HG03025 (cell line): ENCODE measurements around the gene CCDC174.

Experiments
- ATAC-seq: cut with Tn5 transposase; IDR thresholded peaks from one replicate; pipeline ENCODE4 v1.9.1; 2021; ENCODE audit warnings: mild to moderate bottlenecking, moderate library complexity; ENCODE audit not compliant: unreplicated experiment, low FRiP score

CCDC174 gene

DNA sequence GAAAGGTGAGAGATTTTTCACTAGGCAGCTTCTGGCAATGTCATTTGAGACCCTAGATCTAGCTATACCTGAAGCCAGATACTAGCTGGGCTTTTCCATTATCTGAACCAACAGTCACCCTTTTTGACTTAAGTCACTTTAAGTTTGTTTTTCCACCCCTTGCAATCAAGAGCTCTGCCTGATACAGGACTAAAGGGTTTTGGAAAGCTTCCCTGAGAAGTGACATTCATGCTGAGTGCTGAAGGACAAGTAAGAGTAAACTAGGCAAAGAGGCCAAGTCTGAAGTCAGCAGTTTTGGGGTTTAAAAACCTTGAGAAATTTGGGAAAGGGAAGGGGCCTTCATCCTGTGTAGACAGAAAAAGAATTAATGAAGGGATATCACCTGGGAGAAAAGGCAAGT is 27.1 kb upstream of the CCDC174 start:
- ATAC-seq, result no peak

DNA sequence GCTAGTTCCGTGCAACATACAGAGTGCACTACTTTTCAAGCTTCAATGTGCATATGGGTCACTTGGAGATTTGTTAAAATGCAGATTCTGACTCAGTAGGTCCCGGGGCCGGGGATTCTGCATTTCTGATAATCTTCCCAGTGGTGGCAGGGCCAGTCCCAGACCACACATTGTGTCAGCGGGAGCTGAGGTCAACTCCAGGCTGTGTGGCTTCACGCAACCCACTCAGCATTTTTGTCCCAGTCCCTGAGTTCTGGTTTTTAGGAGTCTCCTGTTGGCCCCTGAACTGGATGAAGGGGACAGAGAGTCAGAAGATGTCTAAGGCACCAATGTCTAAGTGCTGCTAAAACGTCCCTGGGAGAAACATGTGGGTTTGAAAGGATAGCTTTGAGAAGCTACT is 26.1 kb upstream of the CCDC174 start:
- ATAC-seq, result no peak

DNA sequence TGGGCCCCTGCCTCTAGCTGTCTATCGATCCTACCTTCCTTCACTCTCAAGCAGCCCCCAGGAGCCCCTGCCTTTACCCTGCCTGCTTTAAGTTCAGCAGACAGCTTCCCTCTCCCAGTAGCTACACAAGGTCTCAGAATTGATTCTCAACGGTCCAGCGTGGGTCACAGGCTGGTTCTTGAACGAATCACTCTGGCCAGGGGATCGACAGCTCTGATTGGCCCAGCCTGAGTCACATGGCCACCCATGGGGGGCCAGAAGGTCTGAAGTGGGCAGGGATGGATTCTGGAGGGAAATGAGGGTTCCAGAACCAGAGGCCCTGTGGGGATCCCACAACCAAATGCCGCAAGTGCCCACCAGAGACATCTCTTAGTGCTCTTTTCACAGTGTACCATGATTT is 23.7 kb upstream of the CCDC174 start:
- no peak for ATAC-seq

DNA sequence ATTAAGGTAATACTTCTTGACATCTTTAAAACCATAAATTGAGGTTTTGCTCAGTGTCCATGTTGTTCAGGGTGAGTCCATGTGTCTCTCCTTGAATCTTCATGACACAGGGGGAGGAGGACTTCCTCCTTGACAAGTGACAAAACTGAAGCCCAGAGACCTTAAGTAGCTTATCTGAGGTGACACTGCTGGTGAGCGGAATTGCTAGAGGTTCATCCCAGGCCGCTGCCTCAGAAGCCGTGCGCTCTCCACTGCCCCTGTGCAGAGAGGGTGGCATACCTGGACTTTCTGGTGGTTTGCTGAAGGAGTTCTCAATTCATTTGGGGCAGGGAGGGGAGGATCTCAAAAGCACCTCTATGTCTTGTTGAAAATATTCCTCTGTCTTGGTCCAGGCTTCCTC is 23.2 kb upstream of the CCDC174 start:
- no peak for ATAC-seq

DNA sequence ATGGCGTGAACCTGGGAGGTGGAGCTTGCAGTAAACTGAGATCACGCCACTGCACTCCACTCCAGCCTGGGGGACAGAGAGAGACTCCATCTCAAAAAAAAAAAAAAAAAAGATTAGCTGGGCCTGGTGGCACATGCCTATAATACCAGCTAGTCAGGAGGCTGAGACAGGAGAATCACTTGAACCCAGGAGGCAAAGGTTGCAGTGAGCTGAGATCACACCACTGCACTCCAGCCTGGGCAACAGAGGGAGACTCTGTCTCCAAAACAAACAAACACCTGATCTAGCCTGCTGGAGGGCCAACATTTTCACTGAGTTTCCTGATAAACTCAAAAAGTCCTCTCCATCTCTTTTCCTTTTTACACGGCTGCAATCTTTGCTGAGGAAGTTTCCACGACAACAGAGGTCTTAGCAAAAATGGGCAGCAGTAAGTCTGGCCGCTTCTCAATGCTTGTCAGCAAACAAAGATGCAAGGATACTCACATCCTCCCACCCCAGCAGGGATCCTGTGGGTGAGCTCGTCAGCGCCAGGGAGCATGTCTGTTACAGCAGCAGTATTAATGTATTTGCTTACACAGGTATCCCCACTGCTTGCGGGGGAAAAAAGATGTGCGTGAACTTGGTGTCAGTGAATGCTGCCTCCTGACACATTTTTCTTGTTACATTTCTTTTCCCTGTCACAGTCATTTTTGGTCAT is 21.0 kb upstream of the CCDC174 start:
- ATAC-seq, result no peak

DNA sequence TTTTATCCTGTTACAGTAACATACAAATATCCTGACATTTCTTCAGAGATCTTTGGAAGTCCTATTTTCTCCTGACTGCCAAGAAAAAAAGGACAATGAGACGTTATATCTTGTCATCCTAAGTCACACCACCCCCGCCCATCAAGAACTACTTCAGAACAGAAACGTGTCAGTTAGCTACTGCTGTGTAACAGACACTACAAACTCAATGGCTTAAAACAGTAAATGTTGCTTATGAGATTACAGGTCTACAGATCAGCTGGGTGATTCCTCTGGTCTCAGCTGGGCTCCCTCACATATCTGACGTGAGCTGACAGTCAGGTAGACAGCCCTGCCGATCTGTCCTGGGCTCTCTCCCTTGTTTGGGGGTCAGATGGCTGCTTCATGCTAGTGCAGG is 20.5 kb upstream of the CCDC174 start:
- no peak for ATAC-seq

DNA sequence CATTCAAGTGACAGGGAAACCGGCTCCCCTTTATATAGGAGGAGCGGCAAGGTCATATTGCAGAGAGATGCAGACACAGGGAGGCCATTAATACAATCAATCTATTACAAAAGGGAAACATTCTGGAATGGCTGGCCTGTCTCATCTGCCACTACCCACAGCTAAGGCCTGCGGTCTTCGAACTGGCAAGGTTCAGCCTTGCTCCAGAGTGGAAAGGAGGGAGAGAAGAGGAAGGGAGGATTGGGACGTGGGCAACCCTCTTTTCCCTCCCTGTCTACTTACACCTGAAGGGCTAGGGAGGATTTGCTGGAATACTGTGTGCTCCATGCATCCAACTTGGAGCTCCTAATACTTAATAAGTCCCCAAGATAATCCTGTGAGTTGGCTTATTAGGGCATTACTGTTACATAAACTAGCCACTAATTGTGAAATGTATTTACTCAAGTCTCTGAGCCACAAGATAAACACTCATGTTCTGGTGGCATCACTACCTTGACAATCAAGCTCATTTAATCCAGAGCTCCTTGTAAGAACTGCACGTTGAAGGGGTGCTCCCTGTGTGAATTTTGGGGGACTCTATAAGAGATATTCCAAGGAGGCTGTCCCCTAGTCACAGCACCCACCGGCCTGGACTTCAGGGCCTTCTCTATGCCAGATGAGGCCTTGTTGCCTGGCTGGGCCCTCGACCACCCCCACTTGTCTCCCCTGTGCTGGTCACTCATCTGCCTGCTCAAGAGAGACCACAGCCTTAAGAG is 19.7 kb upstream of the CCDC174 start:
- no peak for ATAC-seq

DNA sequence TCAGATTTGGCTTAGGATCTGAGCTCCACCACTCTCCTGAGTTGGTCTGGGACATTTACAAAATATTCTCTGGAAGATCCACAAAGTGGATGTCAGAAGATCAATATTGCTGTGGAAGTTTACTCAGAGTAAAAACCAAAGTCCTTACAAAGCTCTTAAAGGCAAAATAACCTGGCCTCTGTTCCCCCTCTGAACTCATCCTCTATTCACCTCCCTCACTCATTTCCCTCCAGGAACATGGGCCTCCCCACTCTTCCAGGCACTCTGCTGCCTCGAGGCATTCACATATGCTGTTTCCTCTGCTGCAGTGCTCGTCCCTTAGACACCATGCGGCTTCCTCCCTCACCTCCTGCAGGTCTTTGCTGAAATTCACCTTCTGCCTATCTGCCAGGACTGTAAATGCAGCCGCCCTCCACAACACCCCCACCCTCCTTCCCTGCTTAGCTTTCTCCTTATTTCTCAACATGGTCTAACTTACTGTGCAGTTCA is 19.1 kb upstream of the CCDC174 start:
- no peak for ATAC-seq

DNA sequence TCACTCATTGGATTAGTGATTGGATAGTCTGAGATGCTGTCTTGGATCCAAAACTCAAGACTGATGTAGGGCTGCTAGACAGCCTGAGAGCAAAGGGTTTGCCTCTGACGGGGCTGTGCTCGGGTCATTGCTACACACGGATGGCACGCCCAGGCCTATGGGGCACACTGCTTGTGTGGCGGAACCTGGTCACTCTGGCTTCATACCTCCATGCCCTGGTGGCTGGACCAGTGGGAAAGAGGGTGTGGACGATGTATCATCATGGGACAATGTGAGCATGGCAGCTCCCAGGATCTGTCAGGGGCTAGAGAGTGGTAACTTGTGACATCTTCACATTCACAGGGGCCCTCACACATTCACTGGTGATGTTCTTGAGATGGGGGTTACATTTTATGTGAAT is 18.1 kb upstream of the CCDC174 start:
- ATAC-seq, result no peak

DNA sequence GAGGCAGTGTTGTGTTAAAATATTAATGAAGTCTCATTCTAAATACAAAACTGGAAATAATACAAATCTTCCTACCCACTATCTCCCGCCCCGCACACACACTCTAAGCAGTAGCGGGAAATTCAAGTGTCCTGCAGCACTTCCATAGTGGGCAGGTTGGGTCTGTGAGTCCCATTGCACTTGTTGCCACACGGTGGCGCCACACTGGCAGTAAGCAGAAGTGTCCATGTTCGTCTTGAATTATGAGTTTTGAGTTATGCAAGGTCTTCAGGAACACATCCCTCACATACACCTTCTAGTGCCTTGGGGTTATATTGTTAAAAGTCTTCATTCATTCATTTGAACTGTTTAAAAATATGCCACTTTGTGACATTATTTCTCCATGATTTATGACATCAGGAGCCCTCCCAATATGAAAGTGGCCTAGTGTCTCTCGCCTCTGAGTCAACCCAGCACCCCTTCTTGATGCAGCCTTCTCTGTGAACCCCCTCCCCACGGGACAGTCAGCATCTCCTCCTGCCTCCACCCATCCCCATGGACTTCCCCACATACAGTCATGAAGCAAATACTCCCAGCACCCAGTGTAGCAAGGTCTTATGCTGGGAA is 17.6 kb upstream of the CCDC174 start:
- ATAC-seq, result peak; percentile 41

DNA sequence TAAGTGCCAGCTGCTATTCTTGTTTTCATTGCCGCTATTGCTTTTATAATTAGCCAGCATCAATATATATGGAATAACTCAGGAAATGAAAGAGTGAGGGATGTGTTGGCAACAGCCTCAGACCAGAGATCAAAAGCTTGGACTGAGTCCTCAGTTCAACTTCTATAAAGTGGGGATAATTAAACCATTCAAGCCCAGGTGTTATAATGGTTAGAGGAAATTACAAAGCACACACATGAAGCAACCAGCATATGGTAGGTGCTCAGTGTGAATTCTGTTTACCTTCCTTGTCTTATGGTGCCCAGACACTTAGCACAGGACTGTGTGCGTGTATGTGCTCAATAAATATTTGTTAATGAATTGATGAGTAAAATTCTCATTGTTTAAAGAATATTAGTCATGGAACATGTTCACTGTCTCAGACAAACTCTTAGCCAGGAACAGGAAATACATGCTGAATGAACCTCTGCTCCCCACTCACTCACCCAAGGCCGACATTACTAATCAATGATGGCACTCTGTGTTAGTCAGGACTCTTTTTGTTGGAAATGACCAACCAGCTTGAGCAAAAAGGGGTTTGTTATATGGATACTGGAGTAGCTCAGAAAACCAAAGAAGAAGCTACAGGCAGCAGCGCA is 16.7 kb upstream of the CCDC174 start:
- ATAC-seq, result no peak

DNA sequence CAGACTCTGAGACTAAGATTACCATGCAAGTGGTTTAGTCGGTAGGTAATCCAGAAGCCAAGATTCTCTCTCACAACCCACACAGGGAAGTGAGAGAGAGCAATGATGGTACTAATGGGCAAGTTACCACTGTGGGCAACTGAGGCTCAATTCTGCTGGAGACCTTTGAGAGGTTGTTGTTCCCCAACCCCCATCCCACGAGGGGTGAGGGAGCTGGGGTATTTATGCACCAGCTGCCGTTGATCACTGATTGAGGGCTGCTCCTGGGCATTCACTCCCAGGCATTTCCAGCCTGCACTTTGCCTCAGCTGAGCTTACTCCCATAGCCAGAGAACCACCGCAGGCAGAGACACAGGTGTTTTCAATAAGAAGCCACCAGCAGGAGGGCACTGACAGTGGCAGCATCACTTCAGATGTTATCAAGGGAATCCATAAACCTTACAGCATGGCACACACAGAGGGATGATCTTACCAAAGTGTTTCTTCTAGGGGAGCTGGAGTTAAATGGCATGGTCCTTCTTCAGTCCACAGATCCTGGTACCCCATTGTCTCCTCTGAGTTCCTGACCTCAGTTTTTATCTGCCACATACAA is 15.0 kb upstream of the CCDC174 start:
- no peak for ATAC-seq

DNA sequence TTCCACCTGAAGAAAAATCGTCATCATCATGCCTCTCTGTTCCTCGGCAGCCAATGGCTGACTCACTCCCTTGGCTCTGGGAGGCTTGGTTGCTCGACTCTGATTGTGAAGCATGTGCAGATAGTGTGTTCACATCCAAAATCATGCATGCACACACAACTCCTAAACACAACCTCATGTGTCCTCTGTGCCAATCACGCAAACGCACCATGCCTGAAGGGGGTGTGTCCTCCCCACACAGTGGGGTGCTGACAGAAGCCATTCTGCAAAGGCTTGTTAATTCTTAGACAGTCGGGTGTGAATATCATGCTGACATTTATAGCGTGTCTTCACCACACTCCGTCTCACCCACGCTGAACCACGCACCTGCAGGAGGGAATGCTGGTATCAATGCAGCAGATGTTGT is 11.4 kb upstream of the CCDC174 start:
- ATAC-seq, result no peak

DNA sequence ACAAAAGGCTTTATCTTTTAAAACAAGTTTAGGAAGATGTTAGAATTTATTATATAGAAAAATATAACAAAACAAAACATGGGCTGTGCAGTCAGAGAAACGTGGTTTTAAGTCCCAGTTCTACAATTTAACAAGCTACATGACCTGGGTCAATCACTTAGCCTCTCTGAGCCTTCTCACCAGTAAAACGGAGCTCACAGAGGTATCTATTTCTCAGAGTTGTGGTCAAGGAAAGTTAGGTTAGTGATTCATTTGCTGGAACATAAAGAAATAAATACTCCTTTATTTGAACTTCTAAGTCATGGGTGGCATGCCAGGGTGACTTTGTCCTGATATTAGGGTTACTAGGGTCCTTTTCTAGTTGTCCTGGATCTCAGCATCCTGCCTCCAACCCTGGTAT is 10.8 kb upstream of the CCDC174 start:
- ATAC-seq, result no peak

DNA sequence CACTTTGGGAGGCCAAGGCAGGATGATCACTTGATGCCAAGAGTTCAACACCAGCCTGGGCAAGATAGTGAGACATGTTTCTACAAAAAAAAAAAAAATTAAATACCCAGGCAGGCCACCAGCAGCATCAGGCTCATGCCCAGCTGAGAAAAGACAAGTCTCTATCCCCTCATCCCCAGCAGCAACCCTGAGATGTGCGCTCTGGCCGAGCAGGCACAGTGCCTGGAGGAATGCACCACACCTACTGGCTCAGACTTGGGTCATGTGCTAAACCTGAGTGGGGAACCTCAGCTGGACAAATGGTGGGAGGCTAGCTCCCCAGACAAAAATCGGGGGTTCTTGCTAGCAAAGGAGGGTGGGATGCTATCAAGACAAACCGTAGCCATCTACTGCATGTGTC is 10.2 kb upstream of the CCDC174 start:
- no peak for ATAC-seq

DNA sequence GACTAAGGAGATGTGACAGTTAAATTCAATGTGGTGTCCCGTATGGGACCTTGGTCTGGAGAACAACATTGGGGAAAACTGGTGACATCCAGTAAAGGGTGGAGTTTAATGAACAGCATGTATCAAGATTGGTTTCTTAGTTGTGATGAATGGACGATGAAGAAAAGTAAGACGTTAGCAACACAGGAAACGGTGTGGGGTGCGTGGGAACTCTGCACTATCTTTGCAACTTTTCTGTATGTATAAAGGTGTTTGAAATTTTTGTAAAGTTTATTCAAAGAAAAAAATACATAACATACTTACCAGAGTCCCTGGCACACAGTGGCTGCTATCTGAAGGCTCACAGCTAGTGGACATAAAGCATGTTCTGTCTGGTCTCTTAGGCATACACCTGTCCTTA is 6.1 kb upstream of the CCDC174 start:
- ATAC-seq, result no peak

DNA sequence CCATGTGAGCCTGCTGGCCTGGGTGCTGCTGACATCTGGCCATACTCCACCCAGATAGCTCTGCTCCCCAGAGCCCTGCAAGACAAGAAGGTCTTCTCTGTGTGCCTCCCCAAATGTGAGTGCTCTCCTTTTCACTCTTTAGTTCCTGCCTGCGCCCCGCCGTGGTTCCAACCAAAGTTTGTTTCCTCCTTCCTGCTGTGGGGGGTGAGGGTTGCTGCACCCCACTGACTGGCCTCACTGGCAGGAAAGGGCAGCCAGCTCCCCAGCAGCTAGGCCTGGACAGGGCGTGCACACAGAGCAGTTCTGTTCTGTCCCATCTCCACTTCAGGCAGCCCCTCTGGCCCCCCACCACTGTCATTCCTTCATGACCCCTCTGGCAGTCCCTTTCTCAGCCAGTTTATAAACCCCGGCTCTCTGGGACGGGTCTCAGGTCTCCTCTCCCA is 5.4 kb upstream of the CCDC174 start:
- ATAC-seq, result no peak

DNA sequence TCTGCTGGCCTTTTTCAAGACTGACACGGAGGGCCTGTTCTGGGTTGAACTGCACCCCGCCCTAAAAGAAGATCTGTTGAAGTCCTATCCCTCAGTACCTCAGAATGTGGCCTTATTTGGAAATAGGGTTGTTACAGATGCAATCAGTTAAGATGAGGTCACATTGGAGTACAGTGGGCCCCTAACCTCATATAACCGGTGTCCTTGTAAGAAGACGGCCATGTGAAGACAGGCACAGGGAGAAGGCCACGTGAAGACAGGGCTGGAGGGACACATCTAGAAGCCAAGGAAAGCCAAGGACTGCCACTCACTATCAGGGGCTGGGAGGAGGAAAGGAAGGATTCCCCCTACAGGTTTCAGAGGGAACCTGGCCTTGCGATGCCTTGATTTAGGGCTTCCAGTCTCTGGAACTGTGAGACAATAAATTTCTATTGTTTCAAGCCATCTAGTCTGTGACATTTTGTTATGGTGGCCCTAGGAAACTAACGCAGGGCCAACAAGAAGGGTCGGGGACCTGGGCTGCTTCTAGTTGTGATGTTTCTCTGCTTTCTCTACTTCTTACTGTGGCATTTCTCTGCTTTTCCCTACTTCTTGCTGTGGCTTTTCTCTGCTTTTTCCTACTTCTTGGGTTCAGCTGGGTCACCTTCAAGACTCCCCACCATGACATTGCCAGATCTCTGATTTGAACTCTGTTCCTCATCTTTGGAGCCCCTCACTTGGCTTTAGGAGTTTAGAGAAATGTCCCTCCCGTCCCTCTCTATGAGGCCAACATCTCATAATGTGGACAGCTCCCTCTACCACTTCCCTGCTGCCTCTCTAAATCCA is 4.8 kb upstream of the CCDC174 start:
- no peak for ATAC-seq

DNA sequence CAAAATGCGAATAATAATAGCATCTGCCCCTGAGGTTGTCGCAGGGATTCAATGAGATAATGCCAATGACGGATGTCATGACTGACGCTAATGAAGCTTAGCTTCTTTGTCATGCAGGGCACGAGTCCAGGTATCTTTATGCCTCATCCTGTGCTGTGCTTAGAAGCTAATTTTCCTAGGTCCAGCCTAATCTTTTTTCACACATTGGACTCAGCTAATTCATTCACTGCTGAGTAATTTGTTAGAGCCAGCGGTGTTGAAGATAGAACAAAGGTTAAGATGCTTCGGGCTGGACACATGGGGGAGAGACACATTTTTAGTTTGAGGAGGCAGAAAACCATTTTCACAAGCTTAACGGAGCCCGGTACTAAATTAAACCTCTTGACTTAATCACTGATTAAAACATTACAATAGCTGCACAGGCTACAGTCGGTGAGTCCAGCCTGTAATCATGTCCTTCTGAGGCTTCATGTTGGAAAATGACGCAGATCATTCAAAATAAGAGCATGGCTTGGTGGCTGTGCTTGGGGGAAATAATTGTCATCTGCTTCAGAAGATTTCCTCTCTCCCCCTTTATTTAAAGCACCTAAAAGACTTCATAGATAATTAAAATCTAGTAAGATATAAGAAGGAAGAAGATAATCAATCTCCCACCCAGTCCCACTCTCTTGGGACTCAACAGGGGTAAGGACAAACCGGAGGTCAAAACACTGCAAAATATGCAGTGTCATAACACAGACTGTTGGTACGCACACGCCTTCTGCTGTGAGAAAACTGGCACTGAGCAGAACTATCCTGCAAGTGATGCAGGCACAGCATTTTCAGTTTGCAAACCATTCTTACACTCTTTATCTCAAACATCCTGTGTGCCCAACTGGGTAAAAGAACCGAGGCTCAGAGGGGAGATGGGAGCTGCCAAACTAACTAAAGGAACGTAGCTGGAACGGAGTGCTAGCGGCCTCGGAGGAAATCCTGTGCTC is 3.3 kb upstream of the CCDC174 start:
- no peak for ATAC-seq
